Measurements from ENCODE around the gene BCL3. TPM values are rescaled to one million over a fixed set of nuclear protein-coding genes. Genes with fewer than 3 reads are reported as not detected.

BCL3 gene
- polyA plus RNA-seq, 1 donor (not counting 4 experiments of a cell fraction or from before 2014, with no cell fraction given) = 1.1 TPM

- Histone ChIP-seq H3K4me1 (ENCODE audit: control insufficient read depth, extremely low read depth, insufficient read depth, low read length) (no peaks in the 10 kb centered on the region), H3K79me2 (ENCODE audit: control insufficient read depth, insufficient read depth, low read length) (peaks cover 2% of the 10 kb centered on the region), H4K20me1 (ENCODE audit: control insufficient read depth, extremely low read depth, insufficient read depth, low read length) (peaks cover 6% of the 10 kb centered on the region), H3K27ac (ENCODE audit: control insufficient read depth, insufficient read depth, low read length) (no peak overlapping the region), H3K36me3 (ENCODE audit: control insufficient read depth in 2 of 2, extremely low read depth in 1 of 2, insufficient read depth in 2 of 2, low read length in 2 of 2) (peaks cover 47% of the 10 kb centered on the region in 2 experiments), H3K27me3 (ENCODE audit: control insufficient read depth, extremely low read depth, insufficient read depth, low read length) (no peaks in the 10 kb centered on the region), H3K9me1 (ENCODE audit: control insufficient read depth, extremely low read depth, insufficient read depth, low read length) (no peaks in the 10 kb centered on the region), H3K9me3 (ENCODE audit: control insufficient read depth, low read depth, low read length) (no peaks in the 10 kb centered on the region), H3K9ac (ENCODE audit: control insufficient read depth, extremely low read depth, insufficient read depth, low read length) (no peak overlapping the region), H3K4me2 (ENCODE audit: control insufficient read depth, extremely low read depth, insufficient read depth, low read depth, low read length) (no peak overlapping the region), H3K4me3 (ENCODE audit: control insufficient read depth in 2 of 3, extremely low read depth in 1 of 3, insufficient read depth in 2 of 3, low read depth in 1 of 3, low read length in 3 of 3) (no peak overlapping the region), H2AFZ (ENCODE audit: control insufficient read depth, low read length) (no peak overlapping the region)
- TF ChIP-seq, protein P1, sequence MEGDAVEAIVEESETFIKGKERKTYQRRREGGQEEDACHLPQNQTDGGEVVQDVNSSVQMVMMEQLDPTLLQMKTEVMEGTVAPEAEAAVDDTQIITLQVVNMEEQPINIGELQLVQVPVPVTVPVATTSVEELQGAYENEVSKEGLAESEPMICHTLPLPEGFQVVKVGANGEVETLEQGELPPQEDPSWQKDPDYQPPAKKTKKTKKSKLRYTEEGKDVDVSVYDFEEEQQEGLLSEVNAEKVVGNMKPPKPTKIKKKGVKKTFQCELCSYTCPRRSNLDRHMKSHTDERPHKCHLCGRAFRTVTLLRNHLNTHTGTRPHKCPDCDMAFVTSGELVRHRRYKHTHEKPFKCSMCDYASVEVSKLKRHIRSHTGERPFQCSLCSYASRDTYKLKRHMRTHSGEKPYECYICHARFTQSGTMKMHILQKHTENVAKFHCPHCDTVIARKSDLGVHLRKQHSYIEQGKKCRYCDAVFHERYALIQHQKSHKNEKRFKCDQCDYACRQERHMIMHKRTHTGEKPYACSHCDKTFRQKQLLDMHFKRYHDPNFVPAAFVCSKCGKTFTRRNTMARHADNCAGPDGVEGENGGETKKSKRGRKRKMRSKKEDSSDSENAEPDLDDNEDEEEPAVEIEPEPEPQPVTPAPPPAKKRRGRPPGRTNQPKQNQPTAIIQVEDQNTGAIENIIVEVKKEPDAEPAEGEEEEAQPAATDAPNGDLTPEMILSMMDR (optimal IDR thresholded peaks at IDR 0.05 in 1 of 3, IDR thresholded peaks at IDR 0.05 in 1 of 3, conservative IDR thresholded peaks at IDR 0.05 in 1 of 3; ENCODE audit: extremely low read depth in 1 of 3, insufficient read depth in 2 of 3, low read length in 3 of 3) = no peak
- TF ChIP-seq EZH2 (IDR thresholded peaks at IDR 0.05; ENCODE audit: low read length) = no peak
- FAIRE-seq = no peak
- no peak for DNase-seq (ENCODE audit: low read depth, low spot score)
- dilution Hi-C loops (cut with MboI; ENCODE audit: extremely low pct_ligation_motif_present, low sequenced_read_pairs) = no loop called here
Observed at GRCh38 chr19:44794610-44795009, 46.1 kb downstream of the BCL3 start.

GRCh38 chr19:44795398-44795987 lies 47.0 kb downstream of the BCL3 start:
- Histone ChIP-seq H3K9me1 (ENCODE audit: control insufficient read depth, extremely low read depth, insufficient read depth, low read length) (no peaks in the 10 kb centered on the region), H4K20me1 (ENCODE audit: control insufficient read depth, extremely low read depth, insufficient read depth, low read length) (peaks cover 6% of the 10 kb centered on the region), H3K9me3 (ENCODE audit: control insufficient read depth, low read depth, low read length) (no peaks in the 10 kb centered on the region), H2AFZ (ENCODE audit: control insufficient read depth, low read length) (no peak overlapping the region), H3K27ac (ENCODE audit: control insufficient read depth, insufficient read depth, low read length) (no peak overlapping the region), H3K79me2 (ENCODE audit: control insufficient read depth, insufficient read depth, low read length) (peaks cover 2% of the 10 kb centered on the region), H3K4me1 (ENCODE audit: control insufficient read depth, extremely low read depth, insufficient read depth, low read length) (no peaks in the 10 kb centered on the region), H3K9ac (ENCODE audit: control insufficient read depth, extremely low read depth, insufficient read depth, low read length) (no peak overlapping the region), H3K27me3 (ENCODE audit: control insufficient read depth, extremely low read depth, insufficient read depth, low read length) (no peaks in the 10 kb centered on the region), H3K4me3 (ENCODE audit: control insufficient read depth in 2 of 3, extremely low read depth in 1 of 3, insufficient read depth in 2 of 3, low read depth in 1 of 3, low read length in 3 of 3) (no peak overlapping the region), H3K4me2 (ENCODE audit: control insufficient read depth, extremely low read depth, insufficient read depth, low read depth, low read length) (no peak overlapping the region), H3K36me3 (ENCODE audit: control insufficient read depth in 2 of 2, extremely low read depth in 1 of 2, insufficient read depth in 2 of 2, low read length in 2 of 2) (peaks cover 41 to 45% of the 10 kb centered on the region in 2 experiments)
- FAIRE-seq = no peak
- TF ChIP-seq EZH2 (IDR thresholded peaks at IDR 0.05; ENCODE audit: low read length) = no peak
- TF ChIP-seq, protein P1 (optimal IDR thresholded peaks at IDR 0.05 in 1 of 3, IDR thresholded peaks at IDR 0.05 in 1 of 3, conservative IDR thresholded peaks at IDR 0.05 in 1 of 3; ENCODE audit: extremely low read depth in 1 of 3, insufficient read depth in 2 of 3, low read length in 3 of 3) = no peak
- dilution Hi-C loops (cut with MboI; ENCODE audit: extremely low pct_ligation_motif_present, low sequenced_read_pairs) = no loop called here
- no peak for DNase-seq (ENCODE audit: low read depth, low spot score)
